HG02884 (cell line): ENCODE results near the gene RNASE12.
"Not testable (repeated sequence)": the region's sequence is repeated elsewhere in the genome, so short reads cannot be mapped to it uniquely, and the experiment has no call there.

ENCODE experiments used
- ATAC-seq: cut with Tn5 transposase; IDR thresholded peaks from one replicate; pipeline ENCODE4 v1.9.1; 2021; ENCODE audit warnings: mild to moderate bottlenecking, moderate library complexity; ENCODE audit not compliant: unreplicated experiment

The RNASE12 gene

GRCh38 chr14:20583908-20584307 lies 7.3 kb downstream of the RNASE12 start:
- ATAC-seq, result no peak

- no peak for ATAC-seq
These were observed 8.0 kb downstream of the RNASE12 start for GRCh38 chr14:20583142-20583541.

GRCh38 chr14:20580242-20580641 lies 10.9 kb downstream of the RNASE12 start:
- ATAC-seq, result no peak

GRCh38 chr14:20578784-20579502 lies 12.2 kb downstream of the RNASE12 start:
- no peak for ATAC-seq

- no peak for ATAC-seq
These were observed 12.9 kb downstream of the RNASE12 start for GRCh38 chr14:20578325-20578724.

GRCh38 chr14:20572382-20572990 lies 18.7 kb downstream of the RNASE12 start:
- not testable (repeated sequence) for ATAC-seq

- not testable (repeated sequence) for ATAC-seq
These were observed 20.5 kb downstream of the RNASE12 start for GRCh38 chr14:20570720-20571119.

GRCh38 chr14:20569865-20570264 lies 21.3 kb downstream of the RNASE12 start:
- not testable (repeated sequence) for ATAC-seq

- ATAC-seq, result no peak
These were observed 22.1 kb downstream of the RNASE12 start for GRCh38 chr14:20569066-20569465.

GRCh38 chr14:20568393-20568792 lies 22.8 kb downstream of the RNASE12 start:
- no peak for ATAC-seq

- not testable (repeated sequence) for ATAC-seq
These were observed 24.0 kb downstream of the RNASE12 start for GRCh38 chr14:20567199-20567598.

GRCh38 chr14:20564501-20564997 lies 26.6 kb downstream of the RNASE12 start:
- ATAC-seq, result no peak

GRCh38 chr14:20563971-20564370 lies 27.2 kb downstream of the RNASE12 start:
- ATAC-seq, result no peak

GRCh38 chr14:20560961-20561360 lies 30.2 kb downstream of the RNASE12 start, which contains the start of gene RNASE9:
Gene RNASE9 (minus strand): TSS chr14:20561047.
- no peak for ATAC-seq

GRCh38 chr14:20559461-20559904 lies 31.7 kb downstream of the RNASE12 start:
- ATAC-seq, result no peak

GRCh38 chr14:20557212-20557542 lies 34.0 kb downstream of the RNASE12 start:
- no peak for ATAC-seq

GRCh38 chr14:20556500-20557211 lies 34.5 kb downstream of the RNASE12 start:
- ATAC-seq, result no peak

- no peak for ATAC-seq
These were observed 35.3 kb downstream of the RNASE12 start for GRCh38 chr14:20555845-20556244.

- no peak for ATAC-seq
These were observed 38.2 kb downstream of the RNASE12 start for GRCh38 chr14:20553024-20553423.

GRCh38 chr14:20551606-20552005 lies 39.6 kb downstream of the RNASE12 start:
- no peak for ATAC-seq

- no peak for ATAC-seq
These were observed 40.2 kb downstream of the RNASE12 start for GRCh38 chr14:20550926-20551325.
